T-helper 1 cell treated with Interleukin-12 subunit alpha and Interleukin-12 subunit beta and Interleukin-4 antibody, amounts not matched to agents 30 ng/mL and 1 ng/mL, for 36 hours (primary cell): ENCODE data around the gene RAB27B. TPM values are rescaled to one million over a fixed set of nuclear protein-coding genes. Genes with fewer than 3 reads are reported as not detected.

Source experiments
- intact Hi-C: fragments of 100-400 bp; cut with micrococcal nuclease; formaldehyde crosslinking; loops from one replicate; pipeline ENCODE4 v1.15.1; 2024
- total RNA-seq: library from RNA; stranded (reverse); gene quantifications from 2 replicates; pipeline ENCODE4 v1.2.3, GENCODE V29; 2022

RAB27B gene
- total RNA-seq, 1 donor from 2014 or later = 2.5 TPM

DNA sequence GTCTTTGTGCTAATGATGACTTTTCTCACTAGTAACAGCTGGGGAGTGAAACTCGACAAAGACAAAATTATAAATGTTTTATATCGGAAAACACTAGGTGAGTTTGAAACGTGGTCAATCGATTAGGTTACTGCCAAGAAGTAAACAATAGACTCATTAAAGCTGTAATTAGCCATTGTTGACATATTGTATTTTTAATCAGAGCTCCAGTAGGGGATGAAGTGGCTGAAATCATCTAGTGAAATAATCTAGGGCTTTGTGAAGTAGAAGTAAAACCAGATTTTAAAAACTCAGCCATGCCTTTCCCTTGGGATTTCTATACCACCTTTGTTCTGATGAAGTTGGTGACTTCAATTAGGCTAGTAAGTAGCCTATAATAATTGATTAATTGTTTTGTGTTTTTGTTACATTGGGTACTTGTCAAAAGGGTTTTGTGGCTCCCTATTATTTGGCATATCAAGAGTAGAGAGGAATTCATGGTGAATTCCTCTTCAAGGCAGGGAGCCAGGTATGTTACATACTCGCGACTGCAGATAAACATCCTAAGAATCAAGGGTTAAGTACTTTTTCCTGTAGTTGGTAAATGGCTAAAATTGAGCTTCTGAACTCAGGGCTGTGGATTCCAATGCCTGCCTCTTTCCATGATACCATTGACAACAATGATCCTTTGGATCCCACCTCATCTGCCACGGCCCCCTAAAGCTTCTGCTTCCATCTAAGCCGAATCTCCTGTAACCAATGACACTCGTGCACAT lies 31.6 kb downstream of the RAB27B start:
- intact Hi-C loops = no loop called here

DNA sequence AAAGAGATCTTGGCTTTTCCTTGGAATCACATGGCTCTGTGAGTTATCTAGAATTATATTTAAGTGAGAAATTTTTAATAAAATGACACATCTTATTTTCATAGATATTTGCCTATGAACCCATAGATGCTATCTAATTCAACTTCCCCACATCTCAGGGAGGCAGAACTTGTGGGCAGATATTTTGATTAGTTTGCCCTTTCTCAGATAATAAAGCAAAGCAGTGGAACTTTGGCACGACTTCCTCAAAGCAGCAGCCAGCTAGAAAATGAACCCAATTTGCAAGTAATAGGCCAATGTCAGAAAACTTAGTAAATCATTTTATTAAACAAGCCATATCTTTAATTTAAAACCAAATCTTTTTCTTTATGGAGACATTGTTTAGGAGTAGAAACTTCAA lies 32.7 kb downstream of the RAB27B start:
- intact Hi-C loops = no loop called here

- intact Hi-C loops = no loop called here
These were observed 38.9 kb downstream of the RAB27B start for GRCh38 chr18:54867131-54867530.

GRCh38 chr18:54871231-54871630 lies 43.0 kb downstream of the RAB27B start:
- intact Hi-C loops = no loop called here

DNA sequence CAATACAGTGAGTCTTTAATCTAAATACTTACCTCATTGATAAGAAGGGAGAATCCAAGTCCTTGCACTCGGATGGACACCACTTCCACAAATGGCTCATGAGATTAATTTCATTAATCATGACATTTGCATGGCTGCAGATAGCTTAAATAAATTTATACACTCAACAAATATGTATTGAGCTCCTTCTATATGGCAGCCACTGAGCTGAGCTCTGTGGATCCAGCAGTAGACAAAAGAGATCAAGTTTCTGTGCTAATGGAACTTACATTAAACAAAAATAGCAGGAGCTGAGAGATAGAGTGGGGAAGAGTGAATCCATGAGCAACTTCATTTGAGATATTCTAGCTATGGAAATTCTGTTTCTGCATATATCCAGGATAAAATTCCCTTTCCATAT lies 44.4 kb downstream of the RAB27B start:
- intact Hi-C loops = no loop called here

DNA sequence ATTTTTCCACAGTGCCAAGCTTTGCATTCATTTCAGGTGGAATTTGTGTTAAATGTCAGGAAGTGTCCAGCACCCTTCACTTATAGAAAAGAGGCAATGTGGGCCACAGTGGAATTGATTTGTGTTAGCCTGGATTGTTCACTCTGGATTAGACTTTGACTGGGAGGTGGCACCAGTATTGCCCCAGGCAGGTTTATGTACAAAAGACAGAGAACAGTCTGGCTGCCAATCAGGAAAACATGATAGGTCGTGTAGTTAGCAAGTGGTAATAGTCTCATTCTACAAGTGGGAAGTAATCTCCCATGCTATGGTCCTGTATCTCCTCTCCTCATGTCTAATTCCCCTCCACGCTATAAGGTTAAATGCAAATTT lies 45.6 kb downstream of the RAB27B start:
- intact Hi-C loops = no loop called here

DNA sequence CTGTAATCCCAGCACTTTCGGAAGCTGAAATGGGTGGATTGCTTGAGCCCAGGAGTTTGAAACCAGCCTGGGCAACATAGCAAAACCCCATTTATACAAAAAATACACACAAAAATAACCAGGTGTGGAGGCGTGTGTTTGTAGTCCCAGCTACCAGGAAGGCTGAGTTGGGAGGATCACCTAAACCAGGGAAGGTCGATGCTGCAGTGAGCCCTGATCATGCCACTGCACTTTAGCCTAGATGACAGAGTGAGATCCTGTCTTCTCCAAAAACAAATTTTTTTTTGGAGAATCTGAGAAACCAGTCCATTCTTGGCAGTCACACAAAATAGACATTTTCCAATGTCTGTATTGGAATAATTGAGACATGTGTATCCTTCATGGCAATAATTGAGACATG lies 46.8 kb downstream of the RAB27B start:
- intact Hi-C loops = no loop called here

DNA sequence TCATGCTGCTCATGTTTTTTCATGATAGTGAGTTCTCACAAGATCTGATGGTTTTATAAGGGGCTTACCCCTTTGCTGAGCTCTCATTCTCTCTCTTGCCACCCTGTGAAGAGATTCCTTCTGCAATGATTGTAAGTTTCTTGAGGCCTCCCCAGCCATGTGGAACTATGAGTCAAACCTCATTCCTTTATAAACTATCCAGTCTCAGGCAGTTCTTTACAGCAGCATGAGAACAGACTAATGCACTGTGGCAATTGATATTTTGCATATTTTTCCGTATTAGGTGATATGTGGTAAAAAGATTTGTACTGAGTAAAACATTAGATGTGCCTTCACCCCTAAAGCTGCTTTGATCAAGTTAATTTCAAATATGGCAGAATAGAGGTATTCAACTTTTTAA lies 48.8 kb downstream of the RAB27B start:
- intact Hi-C loops = no loop called here

DNA sequence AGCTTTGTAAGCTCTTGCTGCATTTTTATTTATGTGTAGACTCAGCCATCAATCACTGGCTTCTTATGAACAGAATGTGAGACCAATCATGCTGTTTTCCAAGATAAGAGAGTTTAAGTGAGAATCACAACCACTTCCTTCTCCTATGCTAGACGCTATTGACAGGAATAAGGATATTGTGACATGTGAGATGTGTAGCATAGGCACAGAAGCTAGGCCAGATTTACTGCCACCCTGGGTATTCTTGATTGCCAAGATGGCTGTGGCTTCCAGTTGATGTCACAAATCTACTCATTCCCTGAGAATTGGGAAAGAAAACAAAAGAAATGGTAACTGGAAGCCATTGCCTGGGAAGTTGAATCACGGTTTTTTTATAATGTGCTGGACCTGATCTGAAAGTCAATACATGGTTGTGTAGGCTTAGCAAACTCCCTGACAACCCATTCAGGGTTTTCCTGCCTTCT lies 49.9 kb downstream of the RAB27B start:
- intact Hi-C loops = no loop called here

GRCh38 chr18:54878659-54879358 lies 50.5 kb downstream of the RAB27B start:
- intact Hi-C loops = no loop called here

GRCh38 chr18:54879691-54880090 lies 51.4 kb downstream of the RAB27B start:
- intact Hi-C loops = no loop called here

DNA sequence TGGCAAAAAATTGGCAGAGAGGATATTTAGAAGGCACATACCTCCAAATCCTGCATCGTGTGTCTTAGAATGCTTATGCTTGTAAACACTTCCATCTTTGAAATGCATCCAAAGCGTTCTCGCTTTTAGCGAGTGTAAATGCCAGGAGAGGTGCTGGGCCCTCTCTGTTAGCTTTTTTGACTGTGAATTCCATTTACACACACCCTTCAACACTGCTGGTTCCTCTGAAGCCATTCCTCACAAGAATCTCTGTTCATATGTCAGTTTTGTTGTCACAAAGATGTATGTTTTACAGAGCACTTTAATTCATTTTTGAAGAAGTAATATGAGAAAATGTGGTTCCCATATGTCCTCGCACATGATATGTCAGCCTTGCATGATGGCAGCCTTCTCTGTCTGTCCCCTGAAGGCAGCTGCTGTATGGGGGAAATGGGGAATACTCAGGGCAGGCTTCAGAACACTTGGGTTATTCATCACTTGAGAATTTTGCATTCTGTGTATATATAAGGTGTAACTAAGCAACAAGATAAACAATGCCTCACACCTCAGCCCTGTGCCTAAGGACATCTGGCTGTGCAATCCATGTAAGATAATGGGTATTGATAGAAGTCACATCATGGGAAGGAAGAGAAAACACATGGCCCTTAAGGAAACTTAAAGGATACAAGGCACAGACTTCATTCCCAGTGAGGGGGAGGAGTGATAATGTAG lies 52.3 kb downstream of the RAB27B start:
- intact Hi-C loops = no loop called here

DNA sequence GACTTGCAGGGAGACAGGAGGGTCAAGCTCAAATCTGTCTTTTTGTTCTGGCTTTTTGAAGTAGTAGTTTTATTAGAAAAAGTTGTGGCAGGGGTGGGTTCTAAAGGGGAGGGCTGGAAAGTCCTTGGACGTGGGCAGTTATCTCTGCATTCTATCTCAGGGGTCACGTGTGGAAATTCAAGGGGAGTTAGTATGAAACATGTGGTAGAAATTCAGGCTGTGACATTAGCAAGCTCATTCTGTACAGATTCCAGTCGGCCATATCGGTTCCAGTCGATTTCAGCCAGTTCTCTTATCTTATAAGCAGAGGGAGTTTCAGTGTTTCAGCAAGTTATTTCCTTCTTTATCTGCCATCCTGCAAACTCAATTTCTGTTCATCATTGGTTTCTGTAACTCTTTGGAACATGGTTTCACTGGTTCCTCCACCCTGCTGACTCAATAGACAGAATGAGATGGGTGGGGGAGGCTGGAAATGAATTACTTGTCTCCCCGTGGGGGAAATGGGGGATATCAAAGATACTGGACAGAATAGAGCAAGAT lies 53.0 kb downstream of the RAB27B start:
- intact Hi-C loops = no loop called here

DNA sequence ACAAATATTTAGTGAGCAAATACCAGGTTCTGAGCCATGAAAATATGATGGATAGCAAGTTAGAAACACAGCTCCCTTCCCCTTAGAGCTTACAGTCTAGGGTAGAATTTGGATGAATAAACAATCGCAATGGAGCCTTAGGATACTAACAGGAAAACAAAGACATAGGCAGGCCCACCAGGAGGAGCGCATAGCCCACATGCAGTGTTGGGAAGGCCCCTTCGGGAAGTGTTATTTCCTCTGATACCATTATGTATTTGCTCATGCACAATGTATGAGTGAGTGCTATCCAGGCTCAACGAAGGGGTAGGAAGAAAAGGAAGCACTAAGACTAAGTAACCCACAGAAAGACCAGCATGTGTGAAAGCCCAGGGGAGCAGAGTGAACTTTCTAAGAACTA lies 54.0 kb downstream of the RAB27B start:
- intact Hi-C loops = no loop called here

DNA sequence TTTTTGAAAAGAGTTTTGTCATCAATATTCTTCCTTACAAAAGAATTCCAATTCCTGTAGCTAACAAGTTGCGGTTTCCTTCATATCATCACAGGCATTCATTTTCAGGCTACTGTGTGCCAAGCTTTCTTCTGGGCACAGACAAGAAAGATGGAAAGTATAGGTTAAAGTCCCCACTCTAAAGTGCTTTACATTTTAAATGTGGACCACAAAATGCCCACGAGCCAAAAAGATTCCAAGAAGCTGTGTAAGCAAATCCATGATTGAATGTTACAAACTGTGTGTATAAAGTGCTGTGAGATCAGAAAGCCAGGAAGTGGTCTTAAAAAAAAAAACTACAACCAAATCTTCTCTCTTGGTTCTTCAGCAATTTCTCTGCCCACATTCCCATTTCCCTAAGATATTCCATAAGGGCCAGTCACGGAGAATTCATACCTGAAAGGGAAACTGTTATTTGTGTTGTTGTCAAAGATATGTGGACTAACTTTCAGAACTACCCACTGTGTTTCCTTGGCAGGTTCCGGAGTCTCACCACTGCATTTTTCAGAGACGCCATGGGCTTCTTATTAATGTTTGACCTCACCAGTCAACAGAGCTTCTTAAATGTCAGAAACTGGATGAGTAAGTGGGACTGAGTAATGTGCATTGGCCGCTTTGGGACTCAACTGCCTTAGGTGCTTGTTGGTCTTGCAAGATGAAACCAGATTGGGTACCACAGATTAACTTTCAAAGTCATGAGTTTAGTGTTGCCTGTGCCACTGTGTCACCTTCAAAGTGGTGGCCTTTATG lies 55.7 kb downstream of the RAB27B start:
- intact Hi-C loops = no loop called here

DNA sequence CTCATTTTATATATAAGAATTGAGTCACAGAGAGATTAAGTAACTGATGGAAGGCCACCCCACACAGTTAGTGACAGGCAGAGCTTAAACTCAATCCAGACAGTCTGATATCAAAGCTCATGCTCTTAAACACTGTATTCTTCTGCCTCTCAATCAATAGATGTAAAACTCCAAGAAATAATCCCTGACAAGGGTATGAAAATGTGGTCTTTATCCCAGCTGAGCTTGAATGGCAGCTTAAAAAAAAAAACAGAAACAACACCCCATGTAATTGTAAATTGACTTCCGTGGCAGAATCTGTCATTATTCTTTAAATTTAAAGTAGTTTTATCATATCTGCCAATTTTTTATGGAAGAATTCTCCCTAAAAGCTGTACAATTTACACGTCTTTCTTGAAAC lies 60.1 kb downstream of the RAB27B start:
- intact Hi-C loops = no loop called here

GRCh38 chr18:54888933-54889332 lies 60.7 kb downstream of the RAB27B start:
- intact Hi-C loops = no loop called here

- intact Hi-C loops = no loop called here
These were observed 71.2 kb downstream of the RAB27B start for GRCh38 chr18:54899500-54899899.

- intact Hi-C loops = no loop called here
These were observed 72.0 kb downstream of the RAB27B start for GRCh38 chr18:54900290-54900689.

- intact Hi-C loops = no loop called here
These were observed 76.3 kb downstream of the RAB27B start for GRCh38 chr18:54904581-54904980.

DNA sequence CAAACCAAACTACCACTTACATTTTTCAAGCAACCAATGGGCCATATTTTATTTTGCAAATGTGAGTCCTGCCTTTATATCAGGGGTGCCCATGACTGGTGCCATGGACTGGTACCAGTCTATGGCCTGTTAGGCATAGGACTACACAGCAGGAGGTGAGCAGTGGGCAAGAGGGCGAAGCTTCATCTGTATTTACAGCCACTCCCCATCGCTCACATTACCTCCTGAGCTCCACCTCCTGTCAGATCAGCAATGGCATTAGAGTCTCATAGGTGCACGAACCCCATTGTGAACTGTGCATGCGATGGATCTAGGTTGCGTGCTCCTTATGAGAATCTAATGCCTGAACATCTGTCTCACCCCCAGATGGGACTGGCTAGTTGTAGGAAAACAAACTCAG lies 77.4 kb downstream of the RAB27B start:
- intact Hi-C loops = no loop called here
